B cell (primary cell): ENCODE measurements around the gene SH3RF3.

ENCODE experiments used
- CTCF ChIP-seq: fragments of 200-600 bp; IDR thresholded peaks from one replicate; pipeline ENCODE4 v1.8.0; 2022; ENCODE audit warnings: antibody characterized with exemption, mild to moderate bottlenecking
- EZH2 ChIP-seq: IDR thresholded peaks from 2 replicates; pipeline ENCODE4 v1.6.1; 2012; ENCODE audit warnings: borderline replicate concordance, low read depth, mild to moderate bottlenecking, moderate library complexity, low read length; ENCODE audit not compliant: insufficient read depth, poor library complexity, severe bottlenecking

- no peak for TF ChIP-seq CTCF
- no peak for TF ChIP-seq EZH2
Observed at GRCh38 chr2:109109342-109109741, 19.7 kb upstream of the SH3RF3 start.
